HepG2 (cell line): Measurements from ENCODE around the gene RRAGA. TPM values are rescaled to one million over a fixed set of nuclear protein-coding genes. Genes with fewer than 3 reads are reported as not detected.

Source experiments
- HNRNPLL ChIP-seq: fragments of 200-400 bp; formaldehyde crosslinking; IDR thresholded peaks from 2 replicates; pipeline ENCODE4 v1.6.1; 2017; ENCODE audit warnings: mild to moderate bottlenecking, low read depth, low read length; ENCODE audit not compliant: poor library complexity, severe bottlenecking
- NFE2L2 ChIP-seq: fragments of 150-350 bp; IDR thresholded peaks from 2 replicates; pipeline ENCODE4 v1.6.1; 2014; ENCODE audit warnings: low read length
- PAF1 ChIP-seq: IDR thresholded peaks from 2 replicates; pipeline ENCODE4 v1.6.1; 2016; ENCODE audit warnings: missing genetic modification reagents, missing compliant biosample characterization
- SALL1 ChIP-seq: sonication (generic); formaldehyde crosslinking; IDR thresholded peaks from 2 replicates; pipeline ENCODE4 v1.8.0; 2022; ENCODE audit warnings: mild to moderate bottlenecking, missing genetic modification reagents
- SMAD9 ChIP-seq: sonication (generic); formaldehyde crosslinking; IDR thresholded peaks from 2 replicates; pipeline ENCODE4 v1.5.1; 2020; ENCODE audit warnings: mild to moderate bottlenecking, missing genetic modification reagents
- TEAD2 ChIP-seq: sonication (generic); formaldehyde crosslinking; IDR thresholded peaks from 2 replicates; pipeline ENCODE4 v1.9.0; 2021; ENCODE audit warnings: missing genetic modification reagents
- ZNF30 ChIP-seq: sonication (generic); formaldehyde crosslinking; IDR thresholded peaks from 2 replicates; pipeline ENCODE4 v1.5.0; 2020; ENCODE audit warnings: mild to moderate bottlenecking, missing genetic modification reagents
- ZNF563 ChIP-seq: sonication (generic); formaldehyde crosslinking; IDR thresholded peaks from 2 replicates; pipeline ENCODE4 v1.8.0; 2022; ENCODE audit warnings: mild to moderate bottlenecking, moderate library complexity, missing genetic modification reagents
- polyA plus RNA-seq, 8 experiments: library from polyadenylated mRNA; depleted of rRNA in 3 of 8; stranded (reverse) in 7 of 8; unstranded in 1 of 8; fragments of >200 nt; fragmentation: Illumina TruSeq in 4 of 8; extraction: Trizol in 4 of 8; gene quantifications; 2 replicates each; pipeline versions ENCODE4 v1.2.1 to v1.2.3, GENCODE V29; 2011 to 2016; ENCODE audit warnings: low read depth in 4 of 8, missing spikeins in 1 of 8, mixed read lengths in 1 of 8; ENCODE audit not compliant: insufficient read depth in 1 of 8
- total RNA-seq, 5 experiments: library from RNA; depleted of rRNA; stranded (reverse); fragments of >200 nt; fragmentation: Illumina TruSeq; extraction: Trizol; gene quantifications; 2 replicates each; pipeline ENCODE4 v1.2.3, GENCODE V29; 2016; ENCODE audit warnings: low read depth in 1 of 5
- TF ChIP-seq, protein P1 (sequence below): IDR thresholded peaks from 2 replicates; pipeline ENCODE4 v1.6.1; 2016; ENCODE audit warnings: low read depth, missing genetic modification reagents, missing compliant biosample characterization
- TF ChIP-seq, protein P2 (sequence below): sonication (generic); formaldehyde crosslinking; IDR thresholded peaks from 2 replicates; pipeline ENCODE4 v1.4.0; 2020; ENCODE audit warnings: mild to moderate bottlenecking, missing genetic modification reagents
- TF ChIP-seq, protein P3 (sequence below): sonication (generic); formaldehyde crosslinking; IDR thresholded peaks from 2 replicates; pipeline ENCODE4 v1.8.1; 2023; ENCODE audit warnings: missing genetic modification reagents, inconsistent platforms, borderline replicate concordance
- TF ChIP-seq, protein P4 (sequence below): sonication (generic); formaldehyde crosslinking; IDR thresholded peaks from 2 replicates; pipeline ENCODE4 v1.9.0; 2021; ENCODE audit warnings: mild to moderate bottlenecking, missing genetic modification reagents
- TF ChIP-seq, protein P5 (sequence below): sonication (generic); formaldehyde crosslinking; IDR thresholded peaks from 2 replicates; pipeline ENCODE4 v1.5.1; 2020; ENCODE audit warnings: missing genetic modification reagents, mild to moderate bottlenecking, borderline replicate concordance

The RRAGA gene
- total and polyA plus RNA-seq, 2 of the 13 experiments (the other 11 are each of a cell fraction or from before 2014, with no cell fraction given), result 37.5 to 118 TPM

DNA sequence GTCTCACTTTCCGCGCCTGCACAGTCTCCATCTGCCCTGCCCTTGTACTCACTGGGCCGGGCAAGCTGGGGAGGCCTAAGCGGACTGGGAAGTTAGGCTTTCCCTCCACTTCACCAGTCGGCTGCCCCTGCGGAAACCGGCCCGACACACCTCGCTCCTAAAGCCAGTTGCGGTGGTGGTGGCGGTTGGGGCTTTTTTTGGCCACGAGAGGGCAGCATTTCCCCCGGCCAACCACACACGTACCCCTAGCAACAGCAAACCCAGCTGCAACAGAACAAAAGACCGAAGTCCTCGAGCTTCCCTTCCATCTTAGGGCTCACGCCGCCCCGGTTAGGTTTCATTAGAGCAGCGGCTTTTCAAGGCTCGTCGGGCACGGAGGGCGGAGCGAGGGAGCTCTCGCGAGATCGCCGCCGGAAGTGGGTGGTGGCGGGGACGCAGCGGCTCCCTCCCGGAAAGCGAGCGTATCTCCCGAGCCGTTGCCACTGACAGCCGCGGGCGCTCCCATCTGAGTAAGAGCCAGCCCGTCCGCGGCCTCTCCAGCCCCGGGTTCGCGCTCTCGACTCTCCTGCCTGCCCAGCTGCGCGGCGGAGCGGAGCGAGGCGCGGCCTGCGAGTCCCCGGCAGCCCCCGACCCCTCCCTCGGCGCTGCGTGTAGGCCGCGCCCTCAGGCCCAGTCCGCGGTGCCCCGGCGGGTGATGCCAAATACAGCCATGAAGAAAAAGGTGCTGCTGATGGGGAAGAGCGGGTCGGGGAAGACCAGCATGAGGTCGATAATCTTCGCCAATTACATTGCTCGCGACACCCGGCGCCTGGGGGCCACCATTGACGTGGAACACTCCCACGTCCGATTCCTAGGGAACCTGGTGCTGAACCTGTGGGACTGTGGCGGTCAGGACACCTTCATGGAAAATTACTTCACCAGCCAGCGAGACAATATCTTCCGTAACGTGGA is at the start of gene RRAGA (continued):
- TF ChIP-seq, protein P1, sequence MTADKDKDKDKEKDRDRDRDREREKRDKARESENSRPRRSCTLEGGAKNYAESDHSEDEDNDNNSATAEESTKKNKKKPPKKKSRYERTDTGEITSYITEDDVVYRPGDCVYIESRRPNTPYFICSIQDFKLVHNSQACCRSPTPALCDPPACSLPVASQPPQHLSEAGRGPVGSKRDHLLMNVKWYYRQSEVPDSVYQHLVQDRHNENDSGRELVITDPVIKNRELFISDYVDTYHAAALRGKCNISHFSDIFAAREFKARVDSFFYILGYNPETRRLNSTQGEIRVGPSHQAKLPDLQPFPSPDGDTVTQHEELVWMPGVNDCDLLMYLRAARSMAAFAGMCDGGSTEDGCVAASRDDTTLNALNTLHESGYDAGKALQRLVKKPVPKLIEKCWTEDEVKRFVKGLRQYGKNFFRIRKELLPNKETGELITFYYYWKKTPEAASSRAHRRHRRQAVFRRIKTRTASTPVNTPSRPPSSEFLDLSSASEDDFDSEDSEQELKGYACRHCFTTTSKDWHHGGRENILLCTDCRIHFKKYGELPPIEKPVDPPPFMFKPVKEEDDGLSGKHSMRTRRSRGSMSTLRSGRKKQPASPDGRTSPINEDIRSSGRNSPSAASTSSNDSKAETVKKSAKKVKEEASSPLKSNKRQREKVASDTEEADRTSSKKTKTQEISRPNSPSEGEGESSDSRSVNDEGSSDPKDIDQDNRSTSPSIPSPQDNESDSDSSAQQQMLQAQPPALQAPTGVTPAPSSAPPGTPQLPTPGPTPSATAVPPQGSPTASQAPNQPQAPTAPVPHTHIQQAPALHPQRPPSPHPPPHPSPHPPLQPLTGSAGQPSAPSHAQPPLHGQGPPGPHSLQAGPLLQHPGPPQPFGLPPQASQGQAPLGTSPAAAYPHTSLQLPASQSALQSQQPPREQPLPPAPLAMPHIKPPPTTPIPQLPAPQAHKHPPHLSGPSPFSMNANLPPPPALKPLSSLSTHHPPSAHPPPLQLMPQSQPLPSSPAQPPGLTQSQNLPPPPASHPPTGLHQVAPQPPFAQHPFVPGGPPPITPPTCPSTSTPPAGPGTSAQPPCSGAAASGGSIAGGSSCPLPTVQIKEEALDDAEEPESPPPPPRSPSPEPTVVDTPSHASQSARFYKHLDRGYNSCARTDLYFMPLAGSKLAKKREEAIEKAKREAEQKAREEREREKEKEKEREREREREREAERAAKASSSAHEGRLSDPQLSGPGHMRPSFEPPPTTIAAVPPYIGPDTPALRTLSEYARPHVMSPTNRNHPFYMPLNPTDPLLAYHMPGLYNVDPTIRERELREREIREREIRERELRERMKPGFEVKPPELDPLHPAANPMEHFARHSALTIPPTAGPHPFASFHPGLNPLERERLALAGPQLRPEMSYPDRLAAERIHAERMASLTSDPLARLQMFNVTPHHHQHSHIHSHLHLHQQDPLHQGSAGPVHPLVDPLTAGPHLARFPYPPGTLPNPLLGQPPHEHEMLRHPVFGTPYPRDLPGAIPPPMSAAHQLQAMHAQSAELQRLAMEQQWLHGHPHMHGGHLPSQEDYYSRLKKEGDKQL (CRISPR knock-in tag), result no peak
- TF ChIP-seq PAF1 (CRISPR knock-in tag), result no peak
- TF ChIP-seq SMAD9 (CRISPR knock-in tag), result no peak
- TF ChIP-seq, protein P2, sequence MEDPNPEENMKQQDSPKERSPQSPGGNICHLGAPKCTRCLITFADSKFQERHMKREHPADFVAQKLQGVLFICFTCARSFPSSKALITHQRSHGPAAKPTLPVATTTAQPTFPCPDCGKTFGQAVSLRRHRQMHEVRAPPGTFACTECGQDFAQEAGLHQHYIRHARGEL, result no peak
- peak; percentile 94 for TF ChIP-seq SALL1 (CRISPR knock-in tag)
- no peak for TF ChIP-seq NFE2L2
- peak; percentile 96 for TF ChIP-seq HNRNPLL
- peak; percentile 85 for TF ChIP-seq ZNF563
- TF ChIP-seq ZNF30 (CRISPR knock-in tag), result no peak
- TF ChIP-seq, protein P3, sequence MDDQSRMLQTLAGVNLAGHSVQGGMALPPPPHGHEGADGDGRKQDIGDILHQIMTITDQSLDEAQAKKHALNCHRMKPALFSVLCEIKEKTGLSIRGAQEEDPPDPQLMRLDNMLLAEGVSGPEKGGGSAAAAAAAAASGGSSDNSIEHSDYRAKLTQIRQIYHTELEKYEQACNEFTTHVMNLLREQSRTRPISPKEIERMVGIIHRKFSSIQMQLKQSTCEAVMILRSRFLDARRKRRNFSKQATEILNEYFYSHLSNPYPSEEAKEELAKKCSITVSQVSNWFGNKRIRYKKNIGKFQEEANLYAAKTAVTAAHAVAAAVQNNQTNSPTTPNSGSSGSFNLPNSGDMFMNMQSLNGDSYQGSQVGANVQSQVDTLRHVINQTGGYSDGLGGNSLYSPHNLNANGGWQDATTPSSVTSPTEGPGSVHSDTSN (CRISPR knock-in tag), result no peak
- TF ChIP-seq, protein P4, sequence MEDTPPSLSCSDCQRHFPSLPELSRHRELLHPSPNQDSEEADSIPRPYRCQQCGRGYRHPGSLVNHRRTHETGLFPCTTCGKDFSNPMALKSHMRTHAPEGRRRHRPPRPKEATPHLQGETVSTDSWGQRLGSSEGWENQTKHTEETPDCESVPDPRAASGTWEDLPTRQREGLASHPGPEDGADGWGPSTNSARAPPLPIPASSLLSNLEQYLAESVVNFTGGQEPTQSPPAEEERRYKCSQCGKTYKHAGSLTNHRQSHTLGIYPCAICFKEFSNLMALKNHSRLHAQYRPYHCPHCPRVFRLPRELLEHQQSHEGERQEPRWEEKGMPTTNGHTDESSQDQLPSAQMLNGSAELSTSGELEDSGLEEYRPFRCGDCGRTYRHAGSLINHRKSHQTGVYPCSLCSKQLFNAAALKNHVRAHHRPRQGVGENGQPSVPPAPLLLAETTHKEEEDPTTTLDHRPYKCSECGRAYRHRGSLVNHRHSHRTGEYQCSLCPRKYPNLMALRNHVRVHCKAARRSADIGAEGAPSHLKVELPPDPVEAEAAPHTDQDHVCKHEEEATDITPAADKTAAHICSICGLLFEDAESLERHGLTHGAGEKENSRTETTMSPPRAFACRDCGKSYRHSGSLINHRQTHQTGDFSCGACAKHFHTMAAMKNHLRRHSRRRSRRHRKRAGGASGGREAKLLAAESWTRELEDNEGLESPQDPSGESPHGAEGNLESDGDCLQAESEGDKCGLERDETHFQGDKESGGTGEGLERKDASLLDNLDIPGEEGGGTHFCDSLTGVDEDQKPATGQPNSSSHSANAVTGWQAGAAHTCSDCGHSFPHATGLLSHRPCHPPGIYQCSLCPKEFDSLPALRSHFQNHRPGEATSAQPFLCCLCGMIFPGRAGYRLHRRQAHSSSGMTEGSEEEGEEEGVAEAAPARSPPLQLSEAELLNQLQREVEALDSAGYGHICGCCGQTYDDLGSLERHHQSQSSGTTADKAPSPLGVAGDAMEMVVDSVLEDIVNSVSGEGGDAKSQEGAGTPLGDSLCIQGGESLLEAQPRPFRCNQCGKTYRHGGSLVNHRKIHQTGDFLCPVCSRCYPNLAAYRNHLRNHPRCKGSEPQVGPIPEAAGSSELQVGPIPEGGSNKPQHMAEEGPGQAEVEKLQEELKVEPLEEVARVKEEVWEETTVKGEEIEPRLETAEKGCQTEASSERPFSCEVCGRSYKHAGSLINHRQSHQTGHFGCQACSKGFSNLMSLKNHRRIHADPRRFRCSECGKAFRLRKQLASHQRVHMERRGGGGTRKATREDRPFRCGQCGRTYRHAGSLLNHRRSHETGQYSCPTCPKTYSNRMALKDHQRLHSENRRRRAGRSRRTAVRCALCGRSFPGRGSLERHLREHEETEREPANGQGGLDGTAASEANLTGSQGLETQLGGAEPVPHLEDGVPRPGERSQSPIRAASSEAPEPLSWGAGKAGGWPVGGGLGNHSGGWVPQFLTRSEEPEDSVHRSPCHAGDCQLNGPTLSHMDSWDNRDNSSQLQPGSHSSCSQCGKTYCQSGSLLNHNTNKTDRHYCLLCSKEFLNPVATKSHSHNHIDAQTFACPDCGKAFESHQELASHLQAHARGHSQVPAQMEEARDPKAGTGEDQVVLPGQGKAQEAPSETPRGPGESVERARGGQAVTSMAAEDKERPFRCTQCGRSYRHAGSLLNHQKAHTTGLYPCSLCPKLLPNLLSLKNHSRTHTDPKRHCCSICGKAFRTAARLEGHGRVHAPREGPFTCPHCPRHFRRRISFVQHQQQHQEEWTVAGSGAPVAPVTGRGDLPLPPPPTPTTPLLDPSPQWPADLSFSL, result no peak
- no peak for TF ChIP-seq TEAD2 (CRISPR knock-in tag)
- TF ChIP-seq, protein P5, sequence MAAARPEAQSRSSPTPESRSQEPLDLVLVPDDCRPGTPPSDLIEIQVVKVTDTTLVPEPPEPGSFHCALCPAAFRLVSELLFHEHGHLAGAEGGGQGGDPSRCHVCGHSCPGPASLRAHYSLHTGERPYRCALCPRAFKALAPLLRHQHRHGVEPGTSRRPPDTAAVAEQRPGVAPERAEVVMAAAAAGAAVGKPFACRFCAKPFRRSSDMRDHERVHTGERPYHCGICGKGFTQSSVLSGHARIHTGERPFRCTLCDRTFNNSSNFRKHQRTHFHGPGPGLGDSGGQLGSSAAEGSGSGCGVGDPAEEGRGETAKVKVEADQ (CRISPR knock-in tag), result peak; percentile 90; the same call in 1 of the 2 replicates
